HS-5 (cell line): Measurements from ENCODE around the gene RNF145.
"Not testable (repeated sequence)": the region's sequence is repeated elsewhere in the genome, so short reads cannot be mapped to it uniquely, and the experiment has no call there.

Experiments
- DNase-seq: peaks from one replicate; pipeline ENCODE4 v3.0.0-alpha.2; 2012; ENCODE audit warnings: low read depth

Gene RNF145

GRCh38 chr5:159209438-159210209 is at the start of gene RNF145:
RNF145 (minus strand) TSS chr5:159209553; CDS start chr5:159203617, 5,936 bp downstream.
- DNase-seq: peak; percentile 41

GRCh38 chr5:159258361-159258760 is 49.0 kb upstream of the RNF145 start:
- DNase-seq: no peak

- no peak for DNase-seq
Observed at GRCh38 chr5:159257629-159258283, 48.4 kb upstream of the RNF145 start.

- no peak for DNase-seq
Observed at GRCh38 chr5:159257007-159257406, 47.7 kb upstream of the RNF145 start.

- DNase-seq: no peak
Observed at GRCh38 chr5:159252195-159252594, 42.8 kb upstream of the RNF145 start.

GRCh38 chr5:159249158-159249557 is 39.8 kb upstream of the RNF145 start:
- DNase-seq: no peak

GRCh38 chr5:159244890-159245289 is 35.5 kb upstream of the RNF145 start:
- DNase-seq: no peak

GRCh38 chr5:159244163-159244562 is 34.8 kb upstream of the RNF145 start:
- no peak for DNase-seq

- no peak for DNase-seq
Observed at GRCh38 chr5:159243385-159243784, 34.0 kb upstream of the RNF145 start.

- DNase-seq: no peak
Observed at GRCh38 chr5:159242656-159243055, 33.3 kb upstream of the RNF145 start.

GRCh38 chr5:159241946-159242552 is 32.7 kb upstream of the RNF145 start:
- DNase-seq: no peak

- peak; percentile 86 for DNase-seq
Observed at GRCh38 chr5:159240301-159240870, 31.0 kb upstream of the RNF145 start.

- DNase-seq: peak; percentile 43
Observed at GRCh38 chr5:159235871-159236520, 26.6 kb upstream of the RNF145 start.

- no peak for DNase-seq
Observed at GRCh38 chr5:159231167-159231566, 21.8 kb upstream of the RNF145 start.

- no peak for DNase-seq
Observed at GRCh38 chr5:159230657-159231056, 21.3 kb upstream of the RNF145 start.

- not testable (repeated sequence) for DNase-seq
Observed at GRCh38 chr5:159228097-159228496, 18.7 kb upstream of the RNF145 start.

GRCh38 chr5:159227452-159227851 is 18.1 kb upstream of the RNF145 start:
- no peak for DNase-seq

- DNase-seq: no peak
Observed at GRCh38 chr5:159226451-159226850, 17.1 kb upstream of the RNF145 start.

- no peak for DNase-seq
Observed at GRCh38 chr5:159224471-159224870, 15.1 kb upstream of the RNF145 start.

GRCh38 chr5:159223469-159223868 is 14.1 kb upstream of the RNF145 start:
- no peak for DNase-seq

- DNase-seq: no peak
Observed at GRCh38 chr5:159220206-159220605, 10.9 kb upstream of the RNF145 start.

GRCh38 chr5:159218595-159219023 is 9.3 kb upstream of the RNF145 start:
- DNase-seq: no peak
